HT-29 (cell line): ENCODE results near the gene IKBKG. TPM values are rescaled to one million over a fixed set of nuclear protein-coding genes. Genes with fewer than 3 reads are reported as not detected.
"Not testable (repeated sequence)": the region's sequence is repeated elsewhere in the genome, so short reads cannot be mapped to it uniquely, and the experiment has no call there.

Experiments
- DNase-seq: peaks from one replicate; pipeline ENCODE4 v3.0.0-alpha.2; 2015; ENCODE audit warnings: low spot score
- total RNA-seq: library from RNA; depleted of rRNA; stranded (reverse); fragments of >200 nt; shearing (Covaris generic); gene quantifications from 2 replicates; pipeline ENCODE4 v1.2.3, GENCODE V29; 2014

The IKBKG gene
- total RNA-seq, 1 experiment from 2014 or later, result 51.1 TPM

GRCh38 chrX:154525606-154526490 lies 21.6 kb upstream of the IKBKG start:
- peak; percentile 29 for DNase-seq

GRCh38 chrX:154526901-154527675 lies 20.3 kb upstream of the IKBKG start:
- DNase-seq, result peak; percentile 90

GRCh38 chrX:154529206-154529612 lies 18.2 kb upstream of the IKBKG start:
- DNase-seq, result no peak

- DNase-seq, result no peak
Observed at GRCh38 chrX:154530286-154530685, 17.1 kb upstream of the IKBKG start.

GRCh38 chrX:154531626-154532025 lies 15.8 kb upstream of the IKBKG start:
- no peak for DNase-seq

- DNase-seq, result no peak
Observed at GRCh38 chrX:154532690-154533089, 14.7 kb upstream of the IKBKG start.

- peak; percentile 96 for DNase-seq
Observed at GRCh38 chrX:154534526-154535322, 12.7 kb upstream of the IKBKG start.

- DNase-seq, result no peak
Observed at GRCh38 chrX:154535892-154536291, 11.5 kb upstream of the IKBKG start.

GRCh38 chrX:154539077-154539476 lies 8.3 kb upstream of the IKBKG start:
- no peak for DNase-seq

- not testable (repeated sequence) for DNase-seq
Observed at GRCh38 chrX:154540365-154540764, 7.1 kb upstream of the IKBKG start.

GRCh38 chrX:154540897-154541535 lies 6.4 kb upstream of the IKBKG start:
- peak; percentile 94 for DNase-seq

- DNase-seq, result no peak
Observed at GRCh38 chrX:154541589-154541895, 5.9 kb upstream of the IKBKG start.

GRCh38 chrX:154541896-154542722 lies 5.3 kb upstream of the IKBKG start:
- DNase-seq, result peak; percentile 79

- no peak for DNase-seq
Observed at GRCh38 chrX:154542723-154543424, 4.5 kb upstream of the IKBKG start.

- DNase-seq, result no peak
Observed at GRCh38 chrX:154545673-154546274, 1.6 kb upstream of the IKBKG start.

GRCh38 chrX:154546354-154547244 lies 821 bp upstream of the IKBKG start, which contains the start of gene G6PD:
TSS of gene G6PD (minus strand) at chrX:154546846. CDS start at chrX:154546155, 691 bp downstream.
- DNase-seq, result peak; percentile 84

GRCh38 chrX:154548028-154548316 lies 552 bp downstream of the IKBKG start:
- no peak for DNase-seq

GRCh38 chrX:154549766-154550165 lies 2.3 kb downstream of the IKBKG start:
- no peak for DNase-seq
